Liver (tissue), 9 donors: ENCODE data around the gene RCOR1. TPM values are rescaled to one million over a fixed set of nuclear protein-coding genes. Genes with fewer than 3 reads are reported as not detected.
"Not testable (repeated sequence)": the region's sequence is repeated elsewhere in the genome, so short reads cannot be mapped to it uniquely, and the experiment has no call there.

Source experiments
- DNase-seq: peaks from one replicate; pipeline ENCODE4 v3.0.0-alpha.2; 2017; ENCODE audit warnings: low spot score
- H3K27ac ChIP-seq, 2 donors: one replicate each; pipeline ENCODE4 v1.7.0; 2013; ENCODE audit warnings: inconsistent platforms in 2 of 2, low read length in 2 of 2, control low read depth in 1 of 2, low read depth in 1 of 2, mild to moderate bottlenecking in 1 of 2
- H3K27me3 ChIP-seq, 4 donors: one replicate each; pipeline versions ENCODE4 v1.6.1 to v1.7.0; 2013; ENCODE audit warnings: low read length in 3 of 4, inconsistent platforms in 1 of 4, mild to moderate bottlenecking in 1 of 4, moderate library complexity in 1 of 4; ENCODE audit not compliant: control insufficient read depth in 4 of 4, insufficient read depth in 4 of 4
- H3K36me3 ChIP-seq, 4 donors: one replicate each; pipeline versions ENCODE4 v1.6.1 to v1.7.0; 2013; ENCODE audit warnings: low read length in 3 of 4, mild to moderate bottlenecking in 3 of 4, low read depth in 1 of 4, moderate library complexity in 1 of 4; ENCODE audit not compliant: control insufficient read depth in 4 of 4, insufficient read depth in 3 of 4
- H3K4me1 ChIP-seq, 4 donors: one replicate each; pipeline versions ENCODE4 v1.6.1 to v1.7.0; 2013; ENCODE audit warnings: low read length in 3 of 4, mild to moderate bottlenecking in 3 of 4, moderate library complexity in 1 of 4; ENCODE audit not compliant: control insufficient read depth in 4 of 4, insufficient read depth in 4 of 4
- H3K4me3 ChIP-seq, 3 donors: one replicate each; pipeline versions ENCODE4 v1.6.1 to v1.7.0; 2013; ENCODE audit warnings: low read length in 3 of 3, control low read depth in 1 of 3, low read depth in 1 of 3, mild to moderate bottlenecking in 1 of 3
- H3K9ac ChIP-seq, 2 donors: one replicate each; pipeline ENCODE4 v1.7.0; 2013; ENCODE audit warnings: low read length in 2 of 2, mild to moderate bottlenecking in 2 of 2, moderate library complexity in 2 of 2, control low read depth in 1 of 2, low read depth in 1 of 2
- H3K9me3 ChIP-seq, 4 donors: one replicate each; pipeline versions ENCODE4 v1.6.1 to v1.7.0; 2013; ENCODE audit warnings: low read length in 3 of 4; ENCODE audit not compliant: control insufficient read depth in 4 of 4
- ATF3 ChIP-seq: IDR thresholded peaks from 2 replicates; pipeline ENCODE4 v1.6.1; 2016; ENCODE audit warnings: antibody characterized with exemption
- CTCF ChIP-seq: fragments of 150-350 bp; IDR thresholded peaks from 2 replicates; pipeline ENCODE4 v1.5.1; 2017; ENCODE audit warnings: improper control_type of control experiment, low read depth, low read length; ENCODE audit not compliant: missing input control
- EGR1 ChIP-seq, 2 donors: IDR thresholded peaks; 2 replicates each; pipeline ENCODE4 v1.6.1; 2016 to 2018; ENCODE audit warnings: antibody characterized with exemption in 2 of 2, low read depth in 2 of 2
- FOXA1 ChIP-seq: IDR thresholded peaks from 2 replicates; pipeline ENCODE4 v1.6.1; 2016; ENCODE audit warnings: antibody characterized with exemption
- FOXA2 ChIP-seq: IDR thresholded peaks from 2 replicates; pipeline ENCODE4 v1.6.1; 2016; ENCODE audit warnings: antibody characterized with exemption
- HNF4A ChIP-seq, 2 donors: conservative IDR thresholded peaks; 2 replicates each; pipeline ENCODE4 v1.6.1; 2016; ENCODE audit warnings: antibody characterized with exemption in 2 of 2, mild to moderate bottlenecking in 2 of 2
- JUND ChIP-seq, 2 donors: IDR thresholded peaks; 2 replicates each; pipeline ENCODE4 v1.6.1; 2016; ENCODE audit warnings: antibody characterized with exemption in 2 of 2
- RAD21 ChIP-seq, 2 donors: IDR thresholded peaks; 2 replicates each; pipeline ENCODE4 v1.6.1; 2016; ENCODE audit warnings: antibody characterized with exemption in 2 of 2, mild to moderate bottlenecking in 2 of 2
- REST ChIP-seq: IDR thresholded peaks from 2 replicates; pipeline ENCODE4 v1.6.1; 2016; ENCODE audit warnings: antibody characterized with exemption, mild to moderate bottlenecking
- RXRA ChIP-seq, 2 donors: IDR thresholded peaks; 2 replicates each; pipeline ENCODE4 v1.6.1; 2017 to 2018; ENCODE audit warnings: antibody characterized with exemption in 2 of 2, mild to moderate bottlenecking in 1 of 2
- SP1 ChIP-seq: IDR thresholded peaks from 2 replicates; pipeline ENCODE4 v1.6.1; 2018; ENCODE audit warnings: antibody characterized with exemption, mild to moderate bottlenecking
- WGBS: extraction: QIAGEN DNeasy Blood & Tissue Kit; methylation state at CpG from one replicate; pipeline ENCODE4 v1.1.7; 2013; 5-methylcytosine and 5-hydroxymethylcytosine counted together
- polyA plus RNA-seq, 2 donors: library from polyadenylated mRNA; stranded (reverse) in 1 of 2; unstranded in 1 of 2; fragments of 200-250 nt in 1 of 2; fragments of >200 nt in 1 of 2; fragmentation: Nextera tagmentation in 1 of 2; extraction: Ambion mirVana in 1 of 2; gene quantifications; one replicate each; pipeline versions ENCODE4 v1.2.1 to v1.2.3, GENCODE V29; 2013 to 2015
- total RNA-seq, 2 donors: library from RNA; depleted of rRNA; stranded (reverse); fragments of >200 nt; gene quantifications; one replicate each; pipeline ENCODE4 v1.2.3, GENCODE V29; 2014
- donor health status: healthy.
- donor health status: healthy.
- donor health status: healthy.
- donor health status: healthy.
- donor health status: healthy.

The RCOR1 gene
- total and polyA plus RNA-seq, 4 donors = 4.2 to 17.0 (median 5.7) TPM

- Histone ChIP-seq H3K4me3 (no peak overlapping the region), H3K27me3 (peaks cover 0 to 4% (median 0%) of the 10 kb centered on the region in 4 donors), H3K36me3 (no peaks in the 10 kb centered on the region), H3K27ac (no peak overlapping the region), H3K9me3 (no peaks in the 10 kb centered on the region), H3K9ac (no peak overlapping the region), H3K4me1 (peaks cover 0 to 1% (median 0%) of the 10 kb centered on the region in 4 donors)
- WGBS = 89% methylated on average over 15 of the region's 15 CpGs
- no peak for DNase-seq
- TF ChIP-seq CTCF (no peak), EGR1 (IDR thresholded peaks at IDR 0.05; ENCODE audit: low read depth in 2 of 2) (no peak), ATF3 (no peak), RAD21 (IDR thresholded peaks at IDR 0.05) (no peak), REST (no peak), RXRA (IDR thresholded peaks at IDR 0.05) (no peak), HNF4A (conservative IDR thresholded peaks at IDR 0.05) (no peak), SP1 (no peak), JUND (IDR thresholded peaks at IDR 0.05) (no peak)
These were observed 17.1 kb upstream of the RCOR1 start for GRCh38 chr14:102575160-102575845.

- H3K27ac ChIP-seq, H3K27me3 ChIP-seq, H3K4me1 ChIP-seq, H3K36me3 ChIP-seq, H3K4me3 ChIP-seq, H3K9ac ChIP-seq, DNase-seq, H3K9me3 ChIP-seq: not testable (repeated sequence)
- 93% methylated on average over 8 of the region's 8 CpGs for WGBS
These were observed 16.5 kb upstream of the RCOR1 start for GRCh38 chr14:102575846-102576428.

- Histone ChIP-seq H3K4me1 (peaks cover 0 to 3% (median 0%) of the 10 kb centered on the region in 4 donors), H3K4me3 (no peak overlapping the region), H3K27ac (no peak overlapping the region), H3K9me3 (no peaks in the 10 kb centered on the region), H3K27me3 (no peaks in the 10 kb centered on the region), H3K9ac (no peak overlapping the region), H3K36me3 (no peaks in the 10 kb centered on the region)
- 83% methylated on average over 7 of the region's 7 CpGs for WGBS
- DNase-seq = no peak
- TF ChIP-seq FOXA1 = no peak
- no peak for TF ChIP-seq FOXA2
- TF ChIP-seq ATF3 = no peak
- no peak for TF ChIP-seq CTCF
- TF ChIP-seq EGR1 (IDR thresholded peaks at IDR 0.05; ENCODE audit: low read depth in 2 of 2) = no peak
- no peak for TF ChIP-seq RXRA (IDR thresholded peaks at IDR 0.05)
These were observed 13.6 kb upstream of the RCOR1 start for GRCh38 chr14:102578821-102579220.
